ENCODE data around the gene MYO1F. TPM values are rescaled to one million over a fixed set of nuclear protein-coding genes. Genes with fewer than 3 reads are reported as not detected.

The MYO1F gene
- total and polyA plus RNA-seq, 2 donors from 2014 or later: 1.7 to 35.8 TPM

GRCh38 chr19:8530061-8530679 lies 47.1 kb downstream of the MYO1F start:
- DNase-seq (peak in 1 of 5 donors; percentile 78), FAIRE-seq (no peak)
- H3K36me3 ChIP-seq (ENCODE audit: control insufficient read depth in 2 of 3, insufficient read depth in 3 of 3, low read length in 3 of 3): no peaks in the 10 kb centered on the region
- H3K4me3 ChIP-seq (ENCODE audit: low read length in 3 of 3): no peak overlapping the region
- no peaks in the 10 kb centered on the region for H3K27me3 ChIP-seq (ENCODE audit: control insufficient read depth, insufficient read depth, low read length)
- H3K9me3 ChIP-seq (ENCODE audit: control insufficient read depth in 2 of 3, insufficient read depth in 1 of 3, low read length in 3 of 3): no peaks in the 10 kb centered on the region
- H3K9ac ChIP-seq (ENCODE audit: low read length in 3 of 3): no peak overlapping the region
- no peaks in the 10 kb centered on the region for H3K4me1 ChIP-seq (ENCODE audit: control insufficient read depth in 2 of 3, insufficient read depth in 2 of 3, low read depth in 1 of 3, low read length in 3 of 3)
- intact Hi-C loops (cut with DNase I): no loop called here
- TF ChIP-seq, protein P1, sequence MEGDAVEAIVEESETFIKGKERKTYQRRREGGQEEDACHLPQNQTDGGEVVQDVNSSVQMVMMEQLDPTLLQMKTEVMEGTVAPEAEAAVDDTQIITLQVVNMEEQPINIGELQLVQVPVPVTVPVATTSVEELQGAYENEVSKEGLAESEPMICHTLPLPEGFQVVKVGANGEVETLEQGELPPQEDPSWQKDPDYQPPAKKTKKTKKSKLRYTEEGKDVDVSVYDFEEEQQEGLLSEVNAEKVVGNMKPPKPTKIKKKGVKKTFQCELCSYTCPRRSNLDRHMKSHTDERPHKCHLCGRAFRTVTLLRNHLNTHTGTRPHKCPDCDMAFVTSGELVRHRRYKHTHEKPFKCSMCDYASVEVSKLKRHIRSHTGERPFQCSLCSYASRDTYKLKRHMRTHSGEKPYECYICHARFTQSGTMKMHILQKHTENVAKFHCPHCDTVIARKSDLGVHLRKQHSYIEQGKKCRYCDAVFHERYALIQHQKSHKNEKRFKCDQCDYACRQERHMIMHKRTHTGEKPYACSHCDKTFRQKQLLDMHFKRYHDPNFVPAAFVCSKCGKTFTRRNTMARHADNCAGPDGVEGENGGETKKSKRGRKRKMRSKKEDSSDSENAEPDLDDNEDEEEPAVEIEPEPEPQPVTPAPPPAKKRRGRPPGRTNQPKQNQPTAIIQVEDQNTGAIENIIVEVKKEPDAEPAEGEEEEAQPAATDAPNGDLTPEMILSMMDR (IDR thresholded peaks at IDR 0.05; ENCODE audit: borderline replicate concordance, extremely low read depth, insufficient read depth): no peak
- H3K27ac ChIP-seq (ENCODE audit: low read depth in 2 of 2, low read length in 2 of 2): no peak overlapping the region

DNA sequence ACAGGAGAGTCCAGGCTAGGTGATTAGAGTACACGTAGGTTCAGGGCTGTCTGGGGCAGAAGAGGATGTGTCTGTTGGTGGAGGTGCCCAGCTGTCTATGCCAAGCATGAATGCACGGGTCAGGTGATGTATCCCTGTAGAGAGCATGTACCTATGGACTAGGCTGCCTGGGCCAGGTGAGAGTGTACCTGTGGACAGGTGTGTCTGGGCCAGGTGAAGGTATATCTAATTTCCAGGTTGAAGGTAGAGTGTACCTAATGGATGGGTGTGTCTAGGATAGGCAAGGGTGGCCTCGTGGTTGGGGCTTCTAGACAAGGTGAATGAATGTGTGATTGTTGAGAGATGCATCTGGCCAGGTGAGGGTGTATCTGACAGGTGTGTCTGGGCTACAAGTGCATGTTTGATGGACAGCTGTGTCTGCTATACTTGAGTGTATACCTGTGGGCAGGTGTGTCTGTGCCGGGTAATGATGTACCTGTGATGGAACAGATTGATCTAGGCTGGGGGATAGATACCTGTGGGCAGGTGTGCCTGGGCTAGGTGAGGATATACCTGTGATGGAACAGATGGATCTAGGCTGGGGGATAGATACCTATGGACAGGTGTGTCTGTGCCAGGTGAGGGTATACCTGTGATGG lies 47.8 kb downstream of the MYO1F start:
- no peaks in the 10 kb centered on the region for H3K9me3 ChIP-seq (ENCODE audit: control insufficient read depth in 2 of 3, insufficient read depth in 1 of 3, low read length in 3 of 3)
- no peaks in the 10 kb centered on the region for H3K36me3 ChIP-seq (ENCODE audit: control insufficient read depth in 2 of 3, insufficient read depth in 3 of 3, low read length in 3 of 3)
- no peaks in the 10 kb centered on the region for H3K27me3 ChIP-seq (ENCODE audit: control insufficient read depth, insufficient read depth, low read length)
- TF ChIP-seq, protein P1 (IDR thresholded peaks at IDR 0.05; ENCODE audit: borderline replicate concordance, extremely low read depth, insufficient read depth): no peak
- DNase-seq (no peak), FAIRE-seq (no peak)
- H3K9ac ChIP-seq (ENCODE audit: low read length in 3 of 3): no peak overlapping the region
- no peak overlapping the region for H3K4me3 ChIP-seq (ENCODE audit: low read length in 3 of 3)
- intact Hi-C loops (cut with DNase I): no loop called here
- no peak overlapping the region for H3K27ac ChIP-seq (ENCODE audit: low read depth in 2 of 2, low read length in 2 of 2)
- H3K4me1 ChIP-seq (ENCODE audit: control insufficient read depth in 2 of 3, insufficient read depth in 2 of 3, low read depth in 1 of 3, low read length in 3 of 3): no peaks in the 10 kb centered on the region

DNA sequence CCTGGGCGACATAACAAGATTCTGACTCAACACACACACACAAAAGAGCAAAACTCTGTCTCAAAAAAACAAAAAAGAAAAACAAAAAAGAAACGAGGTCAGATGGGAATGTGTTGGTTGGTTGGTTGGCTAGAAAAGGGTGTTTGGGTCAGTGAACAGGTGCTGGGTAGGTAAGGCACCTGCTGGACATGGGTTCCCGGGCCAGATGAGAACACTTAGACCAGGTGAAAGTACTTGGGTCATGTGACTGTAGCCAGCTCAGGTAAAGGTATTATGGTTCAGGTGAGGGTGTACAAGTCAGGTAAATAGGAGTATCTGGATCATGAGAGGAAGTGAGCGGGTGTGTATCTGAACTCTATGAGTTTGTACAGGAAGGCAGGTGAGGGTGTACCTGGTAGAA lies 48.7 kb downstream of the MYO1F start:
- Histone ChIP-seq H3K27me3 (ENCODE audit: control insufficient read depth, insufficient read depth, low read length) (no peaks in the 10 kb centered on the region), H3K9me3 (ENCODE audit: control insufficient read depth in 2 of 3, insufficient read depth in 1 of 3, low read length in 3 of 3) (no peaks in the 10 kb centered on the region), H3K27ac (ENCODE audit: low read depth in 2 of 2, low read length in 2 of 2) (no peak overlapping the region), H3K36me3 (ENCODE audit: control insufficient read depth in 2 of 3, insufficient read depth in 3 of 3, low read length in 3 of 3) (no peaks in the 10 kb centered on the region), H3K4me3 (ENCODE audit: low read length in 3 of 3) (no peak overlapping the region), H3K9ac (ENCODE audit: low read length in 3 of 3) (no peak overlapping the region), H3K4me1 (ENCODE audit: control insufficient read depth in 2 of 3, insufficient read depth in 2 of 3, low read depth in 1 of 3, low read length in 3 of 3) (no peaks in the 10 kb centered on the region)
- DNase-seq (no peak), FAIRE-seq (no peak)
- intact Hi-C loops (cut with DNase I): no loop called here
- TF ChIP-seq, protein P1 (IDR thresholded peaks at IDR 0.05; ENCODE audit: borderline replicate concordance, extremely low read depth, insufficient read depth): no peak
